ENCODE measurements around the gene LCMT1.
"Not testable (repeated sequence)": the region's sequence is repeated elsewhere in the genome, so short reads cannot be mapped to it uniquely, and the experiment has no call there.

The LCMT1 gene

GRCh38 chr16:25151996-25152395 lies 40.5 kb downstream of the LCMT1 start:
- DNase-seq, result no peak

GRCh38 chr16:25155553-25156460 lies 44.3 kb downstream of the LCMT1 start:
- DNase-seq, result no peak

GRCh38 chr16:25157271-25157875 lies 45.8 kb downstream of the LCMT1 start:
- peak; percentile 81 for DNase-seq

GRCh38 chr16:25158401-25158800 lies 46.9 kb downstream of the LCMT1 start:
- DNase-seq, result no peak

GRCh38 chr16:25161753-25162367 lies 50.3 kb downstream of the LCMT1 start:
- DNase-seq, result no peak

GRCh38 chr16:25163683-25164082 lies 52.1 kb downstream of the LCMT1 start:
- DNase-seq, result no peak

GRCh38 chr16:25165284-25165683 lies 53.7 kb downstream of the LCMT1 start:
- DNase-seq, result no peak

- not testable (repeated sequence) for DNase-seq
Observed at GRCh38 chr16:25167920-25168319, 56.4 kb downstream of the LCMT1 start.

GRCh38 chr16:25171390-25171789 lies 59.8 kb downstream of the LCMT1 start:
- DNase-seq, result no peak

- DNase-seq, result no peak
Observed at GRCh38 chr16:25172831-25173230, 61.3 kb downstream of the LCMT1 start.

GRCh38 chr16:25174285-25174684 lies 62.7 kb downstream of the LCMT1 start:
- no peak for DNase-seq

GRCh38 chr16:25176136-25176535 lies 64.6 kb downstream of the LCMT1 start:
- no peak for DNase-seq

- DNase-seq, result no peak
Observed at GRCh38 chr16:25177512-25177830, 65.9 kb downstream of the LCMT1 start.

- DNase-seq, result no peak
Observed at GRCh38 chr16:25177831-25178688, 66.5 kb downstream of the LCMT1 start.

- not testable (repeated sequence) for DNase-seq
Observed at GRCh38 chr16:25181236-25181635, 69.7 kb downstream of the LCMT1 start.

- no peak for DNase-seq
Observed at GRCh38 chr16:25184771-25185170, 73.2 kb downstream of the LCMT1 start.

- no peak for DNase-seq
Observed at GRCh38 chr16:25187491-25187795, 75.9 kb downstream of the LCMT1 start.

- no peak for DNase-seq
Observed at GRCh38 chr16:25189305-25189704, 77.8 kb downstream of the LCMT1 start.

GRCh38 chr16:25192096-25192495 lies 80.6 kb downstream of the LCMT1 start:
- DNase-seq, result no peak

GRCh38 chr16:25194273-25194878 lies 82.8 kb downstream of the LCMT1 start:
- no peak for DNase-seq

- no peak for DNase-seq
Observed at GRCh38 chr16:25198021-25198420, 86.5 kb downstream of the LCMT1 start.

GRCh38 chr16:25199457-25199856 lies 87.9 kb downstream of the LCMT1 start:
- no peak for DNase-seq

GRCh38 chr16:25210758-25211157 lies 99.2 kb downstream of the LCMT1 start:
- no peak for DNase-seq
